Measurements from ENCODE around the gene TMPRSS12. TPM values are rescaled to one million over a fixed set of nuclear protein-coding genes. Genes with fewer than 3 reads are reported as not detected.

The TMPRSS12 gene
- total RNA-seq, 4 donors from 2014 or later: 0.45 TPM; not detected in 3

GRCh38 chr12:50924439-50925341, 82.0 kb downstream of the TMPRSS12 start:
- WGBS, 2 donors: 0 to 1% methylated on average over 13 of the region's 13 CpGs
- peaks cover 30 to 34% of the 10 kb centered on the region in 2 donors for H3K4me1 ChIP-seq

GRCh38 chr12:50925342-50925651, 82.6 kb downstream of the TMPRSS12 start:
- H3K4me1 ChIP-seq: peaks cover 36 to 38% of the 10 kb centered on the region in 2 donors
- no peaks in the 10 kb centered on the region for H3K9me3 ChIP-seq
- peak in 1 of 2 donors; percentile 27 for DNase-seq
- H3K4me3 ChIP-seq (replicated peaks in 1 of 3): peak overlapping the region; percentile 65 to 92 (median 80)
- no peaks in the 10 kb centered on the region for H3K27me3 ChIP-seq
- intact Hi-C loops (cut with DNase I): loop anchor here (5.0 kb wide), 1 partner anchor 57 kb away; no protein-coding TSS in a partner anchor
- H3K36me3 ChIP-seq: peaks cover 2 to 15% of the 10 kb centered on the region in 2 donors
- 5 to 9% methylated on average over 7 of the region's 7 CpGs for WGBS, 2 donors
- peak overlapping the region; percentile 95 to 99 (median 98) for H3K27ac ChIP-seq
- TF ChIP-seq POLR2A (IDR thresholded peaks at IDR 0.05) (no peak), CTCF (IDR thresholded peaks at IDR 0.05) (no peak)

More at GRCh38 chr12:50924439-50925341, 82.0 kb downstream of the TMPRSS12 start:
- peak; percentile 97 for DNase-seq
- Histone ChIP-seq H3K27ac (peak overlapping the region; percentile 95 to 99 (median 98)), H3K4me3 (replicated peaks in 1 of 3) (peak overlapping the region; percentile 65 to 92 (median 80)), H3K27me3 (no peaks in the 10 kb centered on the region), H3K9me3 (no peaks in the 10 kb centered on the region), H3K36me3 (peaks cover 0 to 8% of the 10 kb centered on the region in 2 donors)
- intact Hi-C loops (cut with DNase I): loop anchor here (5.0 kb wide), 2 partner anchors 58 to 103 kb away; partner anchors contain the start of gene SLC11A2
- peak in 1 of 2 donors; percentile 93 for TF ChIP-seq POLR2A (IDR thresholded peaks at IDR 0.05)
- TF ChIP-seq CTCF (IDR thresholded peaks at IDR 0.05): no peak

- TF ChIP-seq POLR2A (IDR thresholded peaks at IDR 0.05) (no peak), CTCF (IDR thresholded peaks at IDR 0.05) (no peak)
- Histone ChIP-seq H3K36me3 (peaks cover 7 to 21% of the 10 kb centered on the region in 2 donors), H3K9me3 (no peaks in the 10 kb centered on the region), H3K4me1 (peaks cover 42 to 45% of the 10 kb centered on the region in 2 donors), H3K27ac (peak overlapping the region; percentile 95 to 99 (median 98)), H3K27me3 (no peaks in the 10 kb centered on the region), H3K4me3 (replicated peaks in 1 of 3) (peak overlapping the region; percentile 65 to 92 (median 80))
- 8 to 25% methylated on average over 1 of the region's 1 CpG for WGBS, 2 donors
- intact Hi-C loops (cut with DNase I): loop anchor here (5.0 kb wide), 1 partner anchor 56 kb away; no protein-coding TSS in a partner anchor
- DNase-seq: peak; percentile 30 to 45
Measured at GRCh38 chr12:50925920-50926319, 83.2 kb downstream of the TMPRSS12 start.

GRCh38 chr12:50926415-50926814, 83.7 kb downstream of the TMPRSS12 start:
- peaks cover 7 to 23% of the 10 kb centered on the region in 2 donors for H3K36me3 ChIP-seq
- no peaks in the 10 kb centered on the region for H3K9me3 ChIP-seq
- TF ChIP-seq CTCF (IDR thresholded peaks at IDR 0.05) (no peak), POLR2A (IDR thresholded peaks at IDR 0.05) (no peak)
- no peak for DNase-seq
- peak overlapping the region; percentile 7 to 92 (median 80) for H3K4me3 ChIP-seq (replicated peaks in 1 of 3)
- no peaks in the 10 kb centered on the region for H3K27me3 ChIP-seq
- H3K4me1 ChIP-seq: peaks cover 47 to 50% of the 10 kb centered on the region in 2 donors
- whole genome bisulfite sequencing, 2 donors: 9 to 10% methylated on average over 1 of the region's 1 CpG
- intact Hi-C loops (cut with DNase I): loop anchor here (5.0 kb wide), 1 partner anchor 56 kb away; no protein-coding TSS in a partner anchor
- peak overlapping the region; percentile 95 to 99 (median 98) for H3K27ac ChIP-seq

Measured in thyroid gland (tissue), 4 donors.